ENCODE data around the gene AK5. TPM values are rescaled to one million over a fixed set of nuclear protein-coding genes. Genes with fewer than 3 reads are reported as not detected.
"Not testable (repeated sequence)": the region's sequence is repeated elsewhere in the genome, so short reads cannot be mapped to it uniquely, and the experiment has no call there.

Gene AK5
- total and polyA plus RNA-seq, 12 donors, result 0.25 to 1.7 (median 0.87) TPM

DNA sequence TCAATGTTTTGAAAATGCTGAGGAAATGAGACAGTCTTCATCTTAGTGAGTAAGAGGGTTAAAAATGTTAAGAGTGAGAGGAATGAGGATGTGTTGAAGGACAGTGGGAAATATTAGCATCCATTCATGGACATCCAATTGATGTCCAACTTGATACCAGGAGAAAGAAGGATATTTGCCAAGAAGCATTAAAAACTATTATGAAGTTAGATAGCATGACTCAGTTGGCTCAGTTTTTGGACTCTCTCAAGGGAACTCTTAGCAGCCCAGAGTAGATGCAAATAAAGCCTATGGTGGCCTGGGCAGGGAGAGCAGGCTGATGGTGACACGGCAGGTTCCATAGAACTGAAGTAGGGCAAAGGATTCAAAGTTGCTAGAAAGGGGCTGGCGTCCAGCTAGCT is 229.6 kb downstream of the AK5 start:
- DNase-seq, result no peak
- Histone ChIP-seq H3K9me3 (peaks cover 0 to 4% (median 0%) of the 10 kb centered on the region in 11 donors), H3K4me1 (peaks cover 0 to 16% (median 10%) of the 10 kb centered on the region in 9 donors), H3K27ac (no peak overlapping the region), H3K4me3 (no peak overlapping the region), H3K36me3 (no peaks in the 10 kb centered on the region), H3K27me3 (no peaks in the 10 kb centered on the region)
- 64 to 69% methylated on average over 2 of the region's 2 CpGs for WGBS, 2 donors
- TF ChIP-seq, protein P1, sequence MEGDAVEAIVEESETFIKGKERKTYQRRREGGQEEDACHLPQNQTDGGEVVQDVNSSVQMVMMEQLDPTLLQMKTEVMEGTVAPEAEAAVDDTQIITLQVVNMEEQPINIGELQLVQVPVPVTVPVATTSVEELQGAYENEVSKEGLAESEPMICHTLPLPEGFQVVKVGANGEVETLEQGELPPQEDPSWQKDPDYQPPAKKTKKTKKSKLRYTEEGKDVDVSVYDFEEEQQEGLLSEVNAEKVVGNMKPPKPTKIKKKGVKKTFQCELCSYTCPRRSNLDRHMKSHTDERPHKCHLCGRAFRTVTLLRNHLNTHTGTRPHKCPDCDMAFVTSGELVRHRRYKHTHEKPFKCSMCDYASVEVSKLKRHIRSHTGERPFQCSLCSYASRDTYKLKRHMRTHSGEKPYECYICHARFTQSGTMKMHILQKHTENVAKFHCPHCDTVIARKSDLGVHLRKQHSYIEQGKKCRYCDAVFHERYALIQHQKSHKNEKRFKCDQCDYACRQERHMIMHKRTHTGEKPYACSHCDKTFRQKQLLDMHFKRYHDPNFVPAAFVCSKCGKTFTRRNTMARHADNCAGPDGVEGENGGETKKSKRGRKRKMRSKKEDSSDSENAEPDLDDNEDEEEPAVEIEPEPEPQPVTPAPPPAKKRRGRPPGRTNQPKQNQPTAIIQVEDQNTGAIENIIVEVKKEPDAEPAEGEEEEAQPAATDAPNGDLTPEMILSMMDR (IDR thresholded peaks at IDR 0.05), result no peak
- intact Hi-C loops (cut with DNase I), result no loop called here
- ATAC-seq, result peak in 2 of 8 donors; percentile 9 to 29

DNA sequence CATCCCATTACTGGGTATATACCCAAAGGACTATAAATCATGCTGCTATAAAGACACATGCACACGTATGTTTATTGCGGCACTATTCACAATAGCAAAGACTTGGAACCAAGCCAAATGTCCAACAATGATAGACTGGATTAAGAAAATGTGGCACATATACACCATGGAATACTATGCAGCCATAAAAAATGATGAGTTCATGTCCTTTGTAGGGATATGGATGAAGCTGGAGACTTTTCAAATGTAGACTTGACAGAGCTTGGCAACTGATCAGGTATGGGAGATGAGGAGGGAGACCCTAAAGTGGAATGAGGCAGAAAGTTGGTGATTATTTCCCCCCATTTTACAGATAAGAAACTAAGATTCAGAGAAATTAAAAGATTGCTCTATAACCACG is 230.8 kb downstream of the AK5 start:
- H3K4me3 ChIP-seq; H3K36me3 ChIP-seq; DNase-seq; ATAC-seq; H3K9me3 ChIP-seq; intact Hi-C loops (cut with DNase I); H3K27ac ChIP-seq; H3K27me3 ChIP-seq: not testable (repeated sequence)
- 74 to 81% methylated on average over 1 of the region's 3 CpGs for WGBS, 2 donors
- H3K4me1 ChIP-seq, result peaks cover 0 to 16% (median 10%) of the 10 kb centered on the region in 9 donors

DNA sequence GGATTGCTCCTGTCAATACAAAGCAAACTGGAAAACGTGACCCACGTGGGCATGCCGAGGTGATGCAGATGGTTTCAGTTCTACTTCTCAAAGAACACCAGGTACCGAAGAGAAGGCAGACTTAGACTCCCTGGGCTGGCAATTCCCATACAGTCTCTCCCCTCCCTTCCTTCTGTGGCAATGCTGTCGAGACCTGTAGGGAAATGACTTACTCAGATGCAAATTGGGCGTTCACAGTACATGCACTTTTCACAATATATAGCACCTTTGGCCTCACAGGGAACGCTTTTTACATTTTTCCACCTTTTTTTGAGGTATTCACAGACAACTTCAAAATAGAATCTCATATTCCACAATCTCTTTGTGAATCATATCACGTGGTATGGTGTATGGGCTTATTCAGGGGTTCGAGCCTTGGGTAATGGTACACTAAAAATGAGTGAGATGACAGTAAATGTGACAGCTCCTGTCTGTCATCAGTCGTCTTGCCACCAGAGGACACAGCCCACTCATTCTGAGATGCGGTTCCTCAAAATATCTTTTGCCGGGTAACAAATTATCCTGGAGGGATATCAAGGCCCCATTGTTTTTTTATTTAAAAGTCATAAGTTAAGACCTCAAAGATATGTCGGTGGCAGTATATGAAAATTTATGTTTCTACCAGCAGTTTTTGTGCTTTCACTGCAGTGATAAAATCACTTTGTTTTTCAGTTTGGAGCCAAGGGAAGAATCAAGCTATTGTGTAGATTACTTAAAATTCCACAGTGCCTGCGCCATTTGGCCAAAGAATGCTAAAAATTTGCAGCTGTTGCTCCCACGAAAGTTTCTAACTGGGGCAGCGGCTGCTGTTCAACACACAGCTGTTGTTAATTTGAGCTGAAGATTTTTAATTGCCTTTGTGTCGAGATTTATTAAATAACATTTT is 232.3 kb downstream of the AK5 start:
- Histone ChIP-seq H3K4me1 (peaks cover 0 to 16% (median 10%) of the 10 kb centered on the region in 9 donors), H3K9me3 (peaks cover 0 to 15% (median 5%) of the 10 kb centered on the region in 11 donors), H3K4me3 (no peak overlapping the region), H3K27me3 (no peaks in the 10 kb centered on the region), H3K36me3 (no peaks in the 10 kb centered on the region), H3K27ac (peak overlapping the region in 6 of 10 donors; percentile 45 to 69 (median 50))
- ATAC-seq, result peak in 5 of 8 donors; percentile 52 to 64 (median 57)
- DNase-seq, result no peak
- intact Hi-C loops (cut with DNase I), result no loop called here
- WGBS, 2 donors, result 57 to 61% methylated on average over 17 of the region's 17 CpGs
- TF ChIP-seq, protein P1 (IDR thresholded peaks at IDR 0.05), result no peak

DNA sequence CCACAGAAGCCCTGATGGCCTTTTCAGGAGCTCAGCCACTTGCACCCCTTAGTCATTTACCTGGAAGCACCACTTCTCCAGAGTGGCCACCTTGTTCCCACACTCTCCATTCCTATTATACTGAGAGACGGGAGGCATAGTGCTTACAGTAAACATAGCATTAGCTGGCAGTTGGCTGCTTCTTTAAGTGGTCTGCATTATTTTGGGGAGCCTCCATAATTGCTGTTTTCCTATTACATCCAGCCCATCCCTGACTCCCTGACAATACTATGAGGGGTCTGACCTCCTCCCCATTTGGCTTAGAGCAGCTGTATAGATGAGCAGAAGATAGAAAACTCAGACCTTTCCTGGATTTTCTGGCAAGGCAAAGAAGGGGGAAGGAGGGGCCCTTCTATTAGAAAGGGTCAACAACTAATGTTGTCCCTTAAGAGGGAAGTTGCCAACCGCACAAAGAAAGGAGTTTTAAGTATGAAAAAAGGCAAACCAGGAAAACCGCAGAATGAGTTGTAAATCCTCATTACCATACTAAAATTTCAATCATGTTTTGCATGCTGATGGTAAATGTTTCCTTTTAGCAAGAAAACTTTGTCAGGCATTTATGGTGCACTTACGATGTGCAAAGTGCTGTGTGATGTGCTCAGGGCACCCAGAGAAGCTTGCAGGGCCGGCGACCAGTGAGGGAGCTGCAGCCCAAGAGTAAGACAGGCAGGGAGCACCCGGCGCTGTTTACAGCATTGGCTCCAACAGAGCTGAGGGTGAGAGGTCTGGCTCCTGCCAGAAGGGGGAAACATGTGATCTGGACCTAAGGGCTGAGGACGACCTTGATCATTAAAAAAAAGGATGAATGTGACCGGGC is 233.3 kb downstream of the AK5 start:
- Histone ChIP-seq H3K4me3 (no peak overlapping the region), H3K4me1 (peaks cover 0 to 16% (median 10%) of the 10 kb centered on the region in 9 donors), H3K27me3 (no peaks in the 10 kb centered on the region), H3K9me3 (peaks cover 0 to 18% (median 5%) of the 10 kb centered on the region in 11 donors), H3K27ac (peak overlapping the region in 7 of 10 donors; percentile 28 to 69 (median 49)), H3K36me3 (no peaks in the 10 kb centered on the region)
- TF ChIP-seq, protein P1 (IDR thresholded peaks at IDR 0.05), result peak in 3 of 9 donors; percentile 15 to 39 (median 21)
- DNase-seq (peak; percentile 36 to 40), ATAC-seq (peak; percentile 82 to 92 (median 86))
- 23 to 26% methylated on average over 10 of the region's 10 CpGs for WGBS, 2 donors
- intact Hi-C loops (cut with DNase I), result no loop called here
